ENCODE data around the gene DMRTB1. TPM values are rescaled to one million over a fixed set of nuclear protein-coding genes. Genes with fewer than 3 reads are reported as not detected.
A peak's percentile ranks its signal among the peaks of the same experiment; 100 is the strongest.

Gene DMRTB1
- total RNA-seq, 1 experiment from 2014 or later: not detected

- Histone ChIP-seq H3K79me2 (ENCODE audit: low read length) (no peaks in the 10 kb centered on the region), H3K9ac (ENCODE audit: low read length) (no peak overlapping the region), H3K9me3 (ENCODE audit: low read length) (no peaks in the 10 kb centered on the region), H3K4me2 (ENCODE audit: low read depth, low read length, poor library complexity, severe bottlenecking) (no peak overlapping the region), H4K20me1 (ENCODE audit: insufficient read depth, low read depth, low read length) (no peaks in the 10 kb centered on the region), H3K4me1 (ENCODE audit: low read length) (no peaks in the 10 kb centered on the region), H3K4me3 (ENCODE audit: low read length) (no peak overlapping the region), H3K27ac (ENCODE audit: low read length) (no peak overlapping the region), H3K36me3 (ENCODE audit: insufficient read depth, low read length) (no peaks in the 10 kb centered on the region), H3K27me3 (ENCODE audit: low read length) (no peaks in the 10 kb centered on the region), H3K9me2 (replicated peaks; ENCODE audit: insufficient read depth, low read length) (no peaks in the 10 kb centered on the region), H2AFZ (ENCODE audit: low read length) (no peak overlapping the region)
- DNase-seq: no peak
Measured at GRCh38 chr1:53462769-53463501, 3.7 kb downstream of the DMRTB1 start.

GRCh38 chr1:53463961-53464899 lies 5.0 kb downstream of the DMRTB1 start:
- Histone ChIP-seq H3K27me3 (ENCODE audit: low read length) (no peaks in the 10 kb centered on the region), H3K9ac (ENCODE audit: low read length) (no peak overlapping the region), H3K27ac (ENCODE audit: low read length) (no peak overlapping the region), H3K36me3 (ENCODE audit: insufficient read depth, low read length) (no peaks in the 10 kb centered on the region), H3K4me2 (ENCODE audit: low read depth, low read length, poor library complexity, severe bottlenecking) (no peak overlapping the region), H2AFZ (ENCODE audit: low read length) (no peak overlapping the region), H4K20me1 (ENCODE audit: insufficient read depth, low read depth, low read length) (no peaks in the 10 kb centered on the region), H3K4me1 (ENCODE audit: low read length) (no peaks in the 10 kb centered on the region), H3K9me2 (replicated peaks; ENCODE audit: insufficient read depth, low read length) (no peaks in the 10 kb centered on the region), H3K9me3 (ENCODE audit: low read length) (no peaks in the 10 kb centered on the region), H3K4me3 (ENCODE audit: low read length) (no peak overlapping the region), H3K79me2 (ENCODE audit: low read length) (no peaks in the 10 kb centered on the region)
- DNase-seq: peak; percentile 38

GRCh38 chr1:53465023-53465957 lies 6.1 kb downstream of the DMRTB1 start:
- H3K79me2 ChIP-seq (ENCODE audit: low read length): no peaks in the 10 kb centered on the region
- no peaks in the 10 kb centered on the region for H3K36me3 ChIP-seq (ENCODE audit: insufficient read depth, low read length)
- no peak overlapping the region for H2AFZ ChIP-seq (ENCODE audit: low read length)
- no peaks in the 10 kb centered on the region for H4K20me1 ChIP-seq (ENCODE audit: insufficient read depth, low read depth, low read length)
- DNase-seq: no peak
- no peaks in the 10 kb centered on the region for H3K4me1 ChIP-seq (ENCODE audit: low read length)
- H3K9me3 ChIP-seq (ENCODE audit: low read length): no peaks in the 10 kb centered on the region
- no peak overlapping the region for H3K4me2 ChIP-seq (ENCODE audit: low read depth, low read length, poor library complexity, severe bottlenecking)
- H3K9ac ChIP-seq (ENCODE audit: low read length): no peak overlapping the region
- H3K27me3 ChIP-seq (ENCODE audit: low read length): no peaks in the 10 kb centered on the region
- H3K9me2 ChIP-seq (replicated peaks; ENCODE audit: insufficient read depth, low read length): no peaks in the 10 kb centered on the region
- H3K4me3 ChIP-seq (ENCODE audit: low read length): no peak overlapping the region
- H3K27ac ChIP-seq (ENCODE audit: low read length): no peak overlapping the region

GRCh38 chr1:53467391-53467790 lies 8.2 kb downstream of the DMRTB1 start:
- H4K20me1 ChIP-seq (ENCODE audit: insufficient read depth, low read depth, low read length): no peaks in the 10 kb centered on the region
- H3K79me2 ChIP-seq (ENCODE audit: low read length): no peaks in the 10 kb centered on the region
- no peaks in the 10 kb centered on the region for H3K9me2 ChIP-seq (replicated peaks; ENCODE audit: insufficient read depth, low read length)
- H3K4me2 ChIP-seq (ENCODE audit: low read depth, low read length, poor library complexity, severe bottlenecking): no peak overlapping the region
- H3K9me3 ChIP-seq (ENCODE audit: low read length): no peaks in the 10 kb centered on the region
- H2AFZ ChIP-seq (ENCODE audit: low read length): no peak overlapping the region
- no peak overlapping the region for H3K4me3 ChIP-seq (ENCODE audit: low read length)
- H3K27me3 ChIP-seq (ENCODE audit: low read length): no peaks in the 10 kb centered on the region
- H3K27ac ChIP-seq (ENCODE audit: low read length): no peak overlapping the region
- H3K36me3 ChIP-seq (ENCODE audit: insufficient read depth, low read length): no peaks in the 10 kb centered on the region
- no peak for DNase-seq
- no peak overlapping the region for H3K9ac ChIP-seq (ENCODE audit: low read length)
- H3K4me1 ChIP-seq (ENCODE audit: low read length): no peaks in the 10 kb centered on the region

GRCh38 chr1:53468374-53468773 lies 9.2 kb downstream of the DMRTB1 start:
- Histone ChIP-seq H3K4me1 (ENCODE audit: low read length) (no peaks in the 10 kb centered on the region), H3K9ac (ENCODE audit: low read length) (no peak overlapping the region), H2AFZ (ENCODE audit: low read length) (no peak overlapping the region), H3K4me3 (ENCODE audit: low read length) (no peak overlapping the region), H3K9me3 (ENCODE audit: low read length) (no peaks in the 10 kb centered on the region), H3K27me3 (ENCODE audit: low read length) (no peaks in the 10 kb centered on the region), H3K4me2 (ENCODE audit: low read depth, low read length, poor library complexity, severe bottlenecking) (no peak overlapping the region), H3K9me2 (replicated peaks; ENCODE audit: insufficient read depth, low read length) (no peaks in the 10 kb centered on the region), H4K20me1 (ENCODE audit: insufficient read depth, low read depth, low read length) (no peaks in the 10 kb centered on the region), H3K27ac (ENCODE audit: low read length) (no peak overlapping the region), H3K79me2 (ENCODE audit: low read length) (no peaks in the 10 kb centered on the region), H3K36me3 (ENCODE audit: insufficient read depth, low read length) (no peaks in the 10 kb centered on the region)
- DNase-seq: no peak

GRCh38 chr1:53469373-53469772 lies 10.2 kb downstream of the DMRTB1 start:
- Histone ChIP-seq H3K27ac (ENCODE audit: low read length) (no peak overlapping the region), H2AFZ (ENCODE audit: low read length) (no peak overlapping the region), H3K4me1 (ENCODE audit: low read length) (no peaks in the 10 kb centered on the region), H3K9me3 (ENCODE audit: low read length) (no peaks in the 10 kb centered on the region), H3K36me3 (ENCODE audit: insufficient read depth, low read length) (no peaks in the 10 kb centered on the region), H3K4me2 (ENCODE audit: low read depth, low read length, poor library complexity, severe bottlenecking) (no peak overlapping the region), H3K4me3 (ENCODE audit: low read length) (no peak overlapping the region), H4K20me1 (ENCODE audit: insufficient read depth, low read depth, low read length) (no peaks in the 10 kb centered on the region), H3K9me2 (replicated peaks; ENCODE audit: insufficient read depth, low read length) (no peaks in the 10 kb centered on the region), H3K27me3 (ENCODE audit: low read length) (no peaks in the 10 kb centered on the region), H3K9ac (ENCODE audit: low read length) (no peak overlapping the region), H3K79me2 (ENCODE audit: low read length) (no peaks in the 10 kb centered on the region)
- DNase-seq: no peak

- no peaks in the 10 kb centered on the region for H3K27me3 ChIP-seq (ENCODE audit: low read length)
- H3K79me2 ChIP-seq (ENCODE audit: low read length): no peaks in the 10 kb centered on the region
- H3K9ac ChIP-seq (ENCODE audit: low read length): no peak overlapping the region
- no peak overlapping the region for H3K4me3 ChIP-seq (ENCODE audit: low read length)
- H2AFZ ChIP-seq (ENCODE audit: low read length): no peak overlapping the region
- H3K27ac ChIP-seq (ENCODE audit: low read length): no peak overlapping the region
- H3K36me3 ChIP-seq (ENCODE audit: insufficient read depth, low read length): no peaks in the 10 kb centered on the region
- H3K4me1 ChIP-seq (ENCODE audit: low read length): no peaks in the 10 kb centered on the region
- DNase-seq: no peak
- no peaks in the 10 kb centered on the region for H4K20me1 ChIP-seq (ENCODE audit: insufficient read depth, low read depth, low read length)
- no peaks in the 10 kb centered on the region for H3K9me3 ChIP-seq (ENCODE audit: low read length)
- H3K4me2 ChIP-seq (ENCODE audit: low read depth, low read length, poor library complexity, severe bottlenecking): no peak overlapping the region
- H3K9me2 ChIP-seq (replicated peaks; ENCODE audit: insufficient read depth, low read length): no peaks in the 10 kb centered on the region
Measured at GRCh38 chr1:53470155-53470554, 11.0 kb downstream of the DMRTB1 start.

Measured in Karpas-422 (cell line).